NCI-H1436 treated with DMSO at 0.1 percent for 48 hours (cell line): ENCODE data around the gene C10orf143.
A peak's percentile ranks its signal among the peaks of the same experiment; 100 is the strongest.
"Not testable (repeated sequence)": the region's sequence is repeated elsewhere in the genome, so short reads cannot be mapped to it uniquely, and the experiment has no call there.

Experiments
- DNase-seq: peaks from one replicate; lab custom pipeline; 2025; lab: John Stamatoyannopoulos, UW

Gene C10orf143

DNA sequence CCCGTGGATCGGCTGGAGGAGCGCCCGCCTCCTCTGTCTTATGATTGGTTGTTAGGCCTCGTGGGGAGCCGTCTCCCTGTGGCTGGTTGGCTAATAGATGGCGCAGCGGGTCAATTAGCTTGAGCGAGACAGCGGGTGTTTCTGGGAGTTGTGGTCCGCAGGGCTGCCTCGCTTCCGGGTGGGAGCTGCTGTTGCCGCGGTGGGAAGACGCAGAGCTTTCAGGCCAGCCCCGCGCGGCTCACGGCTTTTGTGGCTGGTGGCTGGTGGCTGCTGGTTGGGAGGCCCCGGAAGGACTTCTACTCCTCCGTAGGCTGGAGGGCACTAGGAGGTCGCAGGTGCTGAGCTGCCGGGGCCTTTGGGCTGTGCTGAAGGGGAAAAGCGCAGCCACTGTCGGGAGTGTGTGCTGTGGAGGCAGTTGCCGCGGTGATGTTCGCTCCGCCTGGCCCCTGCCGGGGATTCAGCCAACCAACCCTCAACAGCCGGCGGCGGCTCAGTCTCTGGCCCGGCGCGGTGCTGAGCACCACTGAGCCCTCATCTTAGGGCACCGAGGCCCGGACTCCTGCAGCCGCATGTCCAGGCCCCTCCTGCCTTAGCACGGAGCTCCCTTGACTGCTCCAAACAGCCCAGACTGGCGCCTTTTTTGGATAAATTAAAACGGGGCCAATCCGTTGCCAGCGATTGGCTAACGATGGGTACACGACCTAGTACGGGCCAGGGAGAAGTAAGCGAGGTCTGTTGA, 652 bp upstream of the C10orf143 start:
- peak; percentile 96 for DNase-seq

- DNase-seq = peak; percentile 37
Measured at GRCh38 chr10:130109796-130110245, 809 bp downstream of the C10orf143 start.

DNA sequence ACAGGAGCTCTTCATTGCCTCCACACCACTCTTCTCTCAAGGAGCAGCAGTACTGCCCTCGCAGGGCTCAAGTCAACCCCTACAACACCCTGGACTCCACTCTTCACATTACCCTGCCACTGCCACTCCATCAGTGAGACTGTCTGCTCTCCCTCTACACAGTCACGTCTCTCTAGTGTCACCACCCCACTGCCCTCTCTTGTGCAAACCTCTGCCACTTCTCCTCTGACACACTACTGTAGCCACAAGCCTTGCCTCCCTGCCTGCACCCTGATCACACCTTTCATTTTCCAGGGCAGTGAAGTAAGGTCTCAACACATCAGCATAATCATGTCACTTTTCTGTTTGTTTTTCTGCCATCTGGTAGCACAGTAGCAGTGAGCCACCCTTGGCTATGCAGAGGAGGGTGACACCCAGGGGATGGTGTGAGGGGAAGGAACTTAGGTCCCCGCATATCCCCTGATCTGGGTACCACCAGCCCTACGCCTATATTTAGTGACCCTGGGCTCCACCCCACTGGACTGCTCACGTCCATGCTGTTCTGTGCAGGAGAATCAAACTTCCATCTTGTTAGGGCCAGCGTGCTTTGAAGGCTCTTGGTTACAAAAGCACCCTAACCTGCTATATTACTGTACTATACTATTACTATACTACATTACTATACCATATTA, 1.6 kb downstream of the C10orf143 start:
- no peak for DNase-seq

DNA sequence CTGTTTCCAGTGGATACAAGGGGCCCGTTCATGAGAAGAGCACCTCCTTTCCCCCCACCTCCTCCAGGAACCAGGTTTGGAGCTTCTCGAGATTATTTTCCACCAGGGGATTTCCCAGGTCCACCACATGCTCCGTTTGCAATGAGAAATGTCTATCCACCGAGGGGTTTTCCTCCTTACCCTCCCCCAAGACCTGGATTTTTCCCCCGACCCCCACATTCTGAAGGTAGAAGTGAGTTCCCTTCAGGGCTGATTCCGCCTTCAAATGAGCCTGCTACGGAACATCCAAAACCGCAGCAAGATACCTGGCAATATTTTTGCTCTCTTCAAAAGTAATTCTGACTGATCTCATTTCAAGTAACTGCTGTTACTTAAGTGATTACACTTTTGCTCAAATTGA, 2.5 kb downstream of the C10orf143 start:
- not testable (repeated sequence) for DNase-seq

- no peak for DNase-seq
Measured at GRCh38 chr10:130105724-130106123, 4.9 kb downstream of the C10orf143 start.

DNA sequence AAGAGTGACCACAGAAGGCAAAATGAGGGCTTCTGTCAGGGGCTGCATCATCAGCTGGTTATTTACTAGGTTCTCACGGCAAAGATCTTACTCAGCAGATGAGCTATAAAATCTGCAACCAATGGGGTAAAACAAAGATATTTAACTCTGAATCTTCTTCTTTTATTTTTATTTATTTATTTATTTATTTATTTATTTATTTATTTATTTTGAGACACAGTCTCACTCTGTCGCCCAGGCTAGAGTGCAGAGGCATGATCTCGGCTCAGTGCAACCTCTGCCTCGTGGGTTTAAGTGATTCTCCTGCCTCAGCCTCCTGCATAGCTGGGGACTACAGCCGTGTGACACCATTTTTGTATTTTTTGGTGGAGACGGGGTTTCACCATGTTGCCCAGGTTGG, 11.3 kb downstream of the C10orf143 start:
- DNase-seq = no peak

GRCh38 chr10:130090565-130090964, 20.1 kb downstream of the C10orf143 start:
- not testable (repeated sequence) for DNase-seq

DNA sequence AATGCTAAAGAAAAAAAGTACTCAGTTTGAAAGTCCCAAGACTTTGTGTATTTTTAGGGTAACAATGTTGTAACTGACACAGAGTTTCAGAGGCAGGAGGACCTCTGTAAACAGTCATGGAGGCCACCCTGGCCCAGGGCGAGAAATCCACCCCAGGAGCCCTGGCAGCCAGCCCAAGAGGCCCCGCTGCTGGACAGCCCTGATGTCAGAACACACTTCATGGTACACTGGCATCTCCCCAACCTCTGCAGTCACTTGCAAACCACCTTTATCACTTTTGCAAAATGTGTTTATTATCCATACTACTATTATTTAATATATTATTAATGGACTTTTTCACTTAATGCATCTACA, 30.2 kb downstream of the C10orf143 start:
- DNase-seq = no peak

DNA sequence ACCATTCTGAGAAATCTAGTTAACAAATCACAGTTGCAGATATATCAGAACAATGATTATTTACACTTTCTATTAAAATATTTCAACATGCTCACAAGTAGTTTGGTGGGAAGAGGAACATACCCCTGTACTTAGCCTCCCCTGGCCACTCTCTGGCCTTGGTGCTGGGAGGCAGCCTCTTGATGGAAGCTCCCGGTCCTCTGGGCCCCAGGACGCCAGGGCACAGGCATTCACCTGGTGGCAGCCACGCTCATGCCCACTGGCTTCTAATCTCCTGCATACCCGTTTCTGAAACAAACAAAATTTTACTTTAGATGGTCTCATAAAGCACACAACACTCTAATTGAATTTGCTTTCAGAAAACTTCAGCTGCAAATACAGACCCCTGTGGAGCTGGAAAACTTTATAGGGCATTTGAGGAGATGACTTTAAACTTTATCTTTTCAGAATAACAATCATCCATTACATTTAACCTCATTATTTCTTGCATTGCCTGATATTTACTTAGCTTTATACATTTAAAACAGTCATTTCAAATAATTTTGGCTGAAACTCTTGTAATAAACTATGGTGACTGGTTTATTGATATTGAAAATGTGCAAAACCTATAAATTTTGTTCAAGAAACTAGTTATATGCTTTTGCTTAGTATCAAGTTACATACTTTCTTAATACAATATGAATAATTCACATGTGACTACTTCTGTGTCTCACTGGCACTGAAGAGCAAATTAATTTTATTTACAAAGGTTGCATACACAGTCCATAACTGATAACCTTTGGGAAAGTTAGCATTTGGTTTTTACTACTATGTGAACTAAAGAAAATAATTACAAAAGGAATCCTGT, 30.8 kb downstream of the C10orf143 start:
- DNase-seq = no peak

GRCh38 chr10:130078120-130078519, 32.5 kb downstream of the C10orf143 start:
- no peak for DNase-seq

DNA sequence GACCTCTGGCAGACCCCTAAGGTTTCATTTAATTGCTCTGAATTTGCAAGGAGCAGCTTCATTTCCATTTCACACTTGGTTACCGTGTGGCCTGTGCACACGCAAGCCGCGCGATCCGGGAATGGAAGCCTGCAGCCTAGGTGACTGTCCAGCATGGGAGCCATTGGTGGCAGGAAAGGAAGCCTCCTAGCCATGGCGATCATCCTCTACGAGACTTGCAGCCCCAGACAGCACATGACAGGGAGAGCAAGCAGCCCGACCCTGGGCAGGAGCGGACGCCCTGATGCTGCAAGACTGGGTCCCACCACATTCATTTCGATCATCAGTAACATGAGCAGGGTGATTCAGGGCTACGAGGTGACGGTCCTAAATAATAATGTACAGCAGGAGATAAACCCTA, 33.9 kb downstream of the C10orf143 start:
- no peak for DNase-seq

- no peak for DNase-seq
Measured at GRCh38 chr10:130074639-130075038, 36.0 kb downstream of the C10orf143 start.

- no peak for DNase-seq
Measured at GRCh38 chr10:130073912-130074311, 36.7 kb downstream of the C10orf143 start.

- no peak for DNase-seq
Measured at GRCh38 chr10:130072247-130072646, 38.4 kb downstream of the C10orf143 start.

DNA sequence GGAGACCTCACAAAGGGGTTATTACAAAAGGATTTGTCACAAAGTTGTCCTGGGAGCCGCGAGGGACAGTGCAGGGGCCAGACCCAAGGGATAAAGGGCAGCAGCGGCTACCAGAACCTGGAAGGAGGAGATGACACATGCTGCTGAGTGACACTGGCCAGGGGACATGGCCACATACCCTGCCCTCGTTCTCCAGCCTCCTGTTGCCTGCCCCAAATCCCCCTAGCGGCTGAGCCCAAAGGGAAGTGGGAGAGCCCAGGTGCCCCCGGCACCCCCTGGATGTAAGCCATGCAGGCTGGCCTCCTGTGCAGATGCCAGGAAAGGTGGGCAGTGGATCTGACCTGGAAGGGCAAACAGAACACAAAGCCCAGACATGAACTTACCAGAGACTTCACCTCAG, 42.7 kb downstream of the C10orf143 start:
- no peak for DNase-seq

DNA sequence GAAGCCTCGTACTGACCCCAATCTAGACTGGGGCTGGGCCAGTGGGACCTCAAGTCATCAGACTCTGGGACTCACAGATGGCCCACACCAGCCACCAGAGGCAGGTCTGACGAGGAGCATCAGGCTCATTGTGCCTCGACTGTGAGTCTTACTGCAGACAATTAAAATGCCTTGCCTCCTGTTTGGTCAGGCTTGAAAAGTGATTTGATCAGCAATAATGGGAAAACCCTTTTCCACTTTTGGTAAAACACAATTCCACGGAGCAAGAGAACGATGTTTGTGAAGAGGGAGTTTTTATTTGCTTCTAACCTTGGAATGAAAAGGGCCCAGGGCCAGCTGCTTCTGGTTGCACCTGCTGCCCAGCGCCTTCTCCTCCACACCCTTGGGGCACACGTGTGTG, 43.9 kb downstream of the C10orf143 start:
- DNase-seq = no peak

DNA sequence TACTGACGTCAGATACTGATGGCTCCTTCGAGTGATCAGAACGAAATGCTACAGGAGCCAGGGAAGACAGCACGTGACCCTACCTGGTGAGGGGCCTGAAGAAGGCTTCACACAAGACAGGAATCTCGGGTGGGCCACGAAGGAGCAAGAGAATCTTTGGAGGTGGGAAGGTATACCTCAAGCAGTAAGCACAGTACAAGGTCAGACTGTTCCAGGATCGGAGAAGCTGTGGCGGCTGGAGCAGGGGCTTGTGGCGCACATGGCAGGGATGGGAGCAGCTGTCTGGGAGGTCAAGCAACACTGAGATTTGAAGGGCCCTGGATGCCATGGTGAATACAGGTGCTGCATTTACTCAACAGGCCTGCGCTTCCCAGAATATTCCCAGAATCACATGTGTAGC, 45.4 kb downstream of the C10orf143 start:
- DNase-seq = no peak

- no peak for DNase-seq
Measured at GRCh38 chr10:130064783-130065182, 45.8 kb downstream of the C10orf143 start.

DNA sequence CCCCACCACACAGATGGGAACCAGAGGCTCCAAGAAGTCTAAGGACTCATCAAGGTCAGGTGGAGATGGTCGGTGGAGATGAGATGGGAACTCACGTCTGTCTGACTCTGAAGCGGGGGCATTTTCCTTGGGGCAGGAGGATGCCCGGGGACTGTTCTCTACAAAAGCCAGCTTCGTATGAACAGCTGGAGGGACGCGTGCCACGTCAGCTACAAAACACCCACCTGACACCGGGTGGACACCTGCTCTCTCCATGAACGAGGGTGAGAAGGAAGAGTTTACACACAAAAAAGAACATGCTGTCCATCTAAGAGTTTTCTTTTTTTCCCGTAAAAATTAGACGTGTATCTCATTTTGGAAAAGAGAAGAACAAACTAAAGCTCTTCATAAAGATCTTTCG, 47.7 kb downstream of the C10orf143 start:
- no peak for DNase-seq

- DNase-seq = no peak
Measured at GRCh38 chr10:130062201-130062600, 48.4 kb downstream of the C10orf143 start.

GRCh38 chr10:130061760-130062159, 48.9 kb downstream of the C10orf143 start:
- DNase-seq = no peak

- DNase-seq = no peak
Measured at GRCh38 chr10:130054021-130054420, 56.6 kb downstream of the C10orf143 start.

DNA sequence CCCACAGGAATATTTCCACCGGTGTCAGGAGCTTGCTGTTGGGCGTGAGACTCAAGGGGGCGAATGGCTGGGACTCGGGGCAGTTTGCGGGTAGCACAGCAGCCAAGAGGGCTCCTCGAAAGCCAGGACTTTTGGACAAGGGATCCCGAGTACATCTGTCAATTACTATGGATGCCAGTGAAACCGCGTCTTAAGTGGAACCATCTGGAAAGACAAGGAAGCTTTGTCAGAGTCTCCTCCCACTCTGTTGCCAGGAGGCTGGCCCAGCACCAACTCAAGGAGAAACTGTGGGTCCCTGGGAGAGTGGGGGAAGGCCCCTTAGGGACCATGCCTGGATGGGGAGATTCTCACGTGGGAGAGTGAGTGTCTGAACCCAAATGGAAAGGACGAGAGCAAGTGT, 57.1 kb downstream of the C10orf143 start:
- DNase-seq = no peak
